ENCODE data around the gene ZNF358.

ZNF358 gene

GRCh38 chr19:7489609-7490044 lies 26.3 kb upstream of the ZNF358 start:
- no peak for DNase-seq (ENCODE audit: low read depth)

- DNase-seq (ENCODE audit: low read depth): peak; percentile 34
These were observed 23.8 kb upstream of the ZNF358 start for GRCh38 chr19:7492142-7492541.

- no peak for DNase-seq (ENCODE audit: low read depth)
These were observed 23.3 kb upstream of the ZNF358 start for GRCh38 chr19:7492558-7492957.

- no peak for DNase-seq (ENCODE audit: low read depth)
These were observed 21.3 kb upstream of the ZNF358 start for GRCh38 chr19:7494416-7495098.

GRCh38 chr19:7497292-7497691 lies 18.6 kb upstream of the ZNF358 start:
- no peak for DNase-seq (ENCODE audit: low read depth)

- DNase-seq (ENCODE audit: low read depth): no peak
These were observed 15.0 kb upstream of the ZNF358 start for GRCh38 chr19:7500811-7501450.

- DNase-seq (ENCODE audit: low read depth): no peak
These were observed 13.4 kb upstream of the ZNF358 start for GRCh38 chr19:7502552-7502951.

- DNase-seq (ENCODE audit: low read depth): no peak
These were observed 11.2 kb upstream of the ZNF358 start for GRCh38 chr19:7504684-7505083.

- DNase-seq (ENCODE audit: low read depth): no peak
These were observed 10.6 kb upstream of the ZNF358 start for GRCh38 chr19:7505288-7505681.

- DNase-seq (ENCODE audit: low read depth): no peak
These were observed 10.1 kb upstream of the ZNF358 start for GRCh38 chr19:7505682-7506384.

- peak; percentile 36 for DNase-seq (ENCODE audit: low read depth)
These were observed 9.2 kb upstream of the ZNF358 start for GRCh38 chr19:7506385-7507328.

GRCh38 chr19:7507884-7508283 lies 8.0 kb upstream of the ZNF358 start:
- peak; percentile 62 for DNase-seq (ENCODE audit: low read depth)

GRCh38 chr19:7509625-7510024 lies 6.3 kb upstream of the ZNF358 start:
- no peak for DNase-seq (ENCODE audit: low read depth)

- no peak for DNase-seq (ENCODE audit: low read depth)
These were observed 3.5 kb upstream of the ZNF358 start for GRCh38 chr19:7512400-7512851.

GRCh38 chr19:7513809-7514642 lies 1.9 kb upstream of the ZNF358 start:
- no peak for DNase-seq (ENCODE audit: low read depth)

GRCh38 chr19:7515110-7515644 lies 726 bp upstream of the ZNF358 start:
- DNase-seq (ENCODE audit: low read depth): no peak

- no peak for DNase-seq (ENCODE audit: low read depth)
These were observed 430 bp downstream of the ZNF358 start for GRCh38 chr19:7516333-7516732.

GRCh38 chr19:7516878-7517277 lies 975 bp downstream of the ZNF358 start:
- DNase-seq (ENCODE audit: low read depth): no peak

- DNase-seq (ENCODE audit: low read depth): no peak
These were observed 3.6 kb downstream of the ZNF358 start for GRCh38 chr19:7519361-7520130.

Data from GM04504 (cell line).